ENCODE data around the gene MBLAC1. TPM values are rescaled to one million over a fixed set of nuclear protein-coding genes. Genes with fewer than 3 reads are reported as not detected.

MBLAC1 gene
- total RNA-seq, 5 donors from 2014 or later (not counting 1 experiment from before 2014, with no cell fraction given) = 3.2 to 8.6 (median 5.3) TPM

Other genes with a start within 250 kb of the MBLAC1 start
- gene OR2AE1, start 249.9 kb upstream of the MBLAC1 start, total RNA-seq = 1 to 10 TPM in 2 of 5 donors, under 1 TPM in 2, not detected in 1; 0.35 to 1.3 (median 1.0) TPM
- 10 to 100 TPM; 35.8 to 60.9 (median 55.9) TPM for gene TRIM4, start 207.4 kb upstream of the MBLAC1 start, total RNA-seq
- under 1 TPM in 4 of 5 donors, not detected in 1; 0.38 to 0.58 (median 0.53) TPM for gene GJC3, start 197.3 kb upstream of the MBLAC1 start, total RNA-seq
- gene AZGP1, start 150.9 kb upstream of the MBLAC1 start, total RNA-seq = 1 to 10 TPM in 1 of 5 donors, under 1 TPM in 2, not detected in 2; 0.56 to 1.3 (median 0.89) TPM
- 10 to 100 TPM; 60.7 to 94.0 (median 86.8) TPM for gene ZKSCAN1, start 111.4 kb upstream of the MBLAC1 start, total RNA-seq
- gene ZSCAN21, start 77.2 kb upstream of the MBLAC1 start, total RNA-seq = 1 to 10 TPM; 4.4 to 9.9 (median 9.3) TPM
- 10 to 100 TPM; 31.7 to 39.2 (median 35.4) TPM for gene ZNF3, start 45.2 kb upstream of the MBLAC1 start, total RNA-seq
- gene COPS6, start 38.0 kb upstream of the MBLAC1 start, total RNA-seq = 10 to 100 TPM; 67.1 to 71.1 (median 68.3) TPM
- 100 to 1,000 TPM in 4 of 5 donors, 10 to 100 TPM in 1; 95.2 to 181 (median 164) TPM for gene MCM7, start 25.6 kb upstream of the MBLAC1 start, total RNA-seq
- gene AP4M1, start 25.3 kb upstream of the MBLAC1 start, total RNA-seq = 10 to 100 TPM in 3 of 5 donors, 1 to 10 TPM in 2; 5.5 to 18.7 (median 11.6) TPM
- 10 to 100 TPM; 44.1 to 73.5 (median 61.3) TPM for gene TAF6, start 7.6 kb upstream of the MBLAC1 start, total RNA-seq
- 10 to 100 TPM; 23.9 to 90.0 (median 79.6) TPM for gene CNPY4, start 7.3 kb upstream of the MBLAC1 start, total RNA-seq
- 100 to 1,000 TPM; 140 to 216 (median 187) TPM for gene LAMTOR4, start 22.0 kb downstream of the MBLAC1 start, total RNA-seq
- gene TRAPPC14, start 31.8 kb downstream of the MBLAC1 start, total RNA-seq = 10 to 100 TPM; 52.0 to 97.2 (median 79.0) TPM
- gene GAL3ST4, start 41.6 kb downstream of the MBLAC1 start, total RNA-seq = 10 to 100 TPM; 10.5 to 29.7 (median 18.0) TPM
- 10 to 100 TPM; 12.4 to 37.0 (median 26.3) TPM for gene GPC2, start 50.4 kb downstream of the MBLAC1 start, total RNA-seq
- gene STAG3, start 51.0 kb downstream of the MBLAC1 start, total RNA-seq = 1 to 10 TPM; 4.8 to 8.7 (median 7.3) TPM
- 10 to 100 TPM; 45.0 to 96.8 (median 78.0) TPM for gene PVRIG, start 93.0 kb downstream of the MBLAC1 start, total RNA-seq
- gene SPDYE3, start 180.7 kb downstream of the MBLAC1 start, total RNA-seq = not detected
- 100 to 1,000 TPM in 3 of 5 donors, 10 to 100 TPM in 2; 91.2 to 117 (median 102) TPM for gene PILRB, start 231.2 kb downstream of the MBLAC1 start, total RNA-seq
- gene PILRA, start 246.5 kb downstream of the MBLAC1 start, total RNA-seq = 10 to 100 TPM in 2 of 5 donors, 1 to 10 TPM in 3; 3.7 to 19.3 (median 7.1) TPM

Data from T-cell (primary cell).